Nephron progenitor cell (in vitro differentiated cells): ENCODE measurements around the gene PMPCA.

ENCODE experiments used
- DNase-seq: peaks from one replicate; pipeline ENCODE4 v3.0.0; 2021
- H3K27ac Mint-ChIP-seq: 2 replicates; pipeline ENCODE4 v1.8.0; 2021; ENCODE audit warnings: mild to moderate bottlenecking, moderate library complexity, mixed read lengths
- H3K27me3 Mint-ChIP-seq: 2 replicates; pipeline ENCODE4 v1.8.0; 2021; ENCODE audit warnings: mild to moderate bottlenecking, low read depth, mixed read lengths; ENCODE audit not compliant: poor library complexity
- H3K36me3 Mint-ChIP-seq: 2 replicates; pipeline ENCODE4 v1.8.0; 2021; ENCODE audit warnings: low read depth, mixed read lengths
- H3K4me1 Mint-ChIP-seq: 2 replicates; pipeline ENCODE4 v1.8.0; 2021; ENCODE audit warnings: mixed read lengths
- H3K4me3 Mint-ChIP-seq: 2 replicates; pipeline ENCODE4 v1.8.0; 2021; ENCODE audit warnings: mild to moderate bottlenecking, moderate library complexity, mixed read lengths
- H3K9me3 Mint-ChIP-seq: 2 replicates; pipeline ENCODE4 v1.8.0; 2021; ENCODE audit warnings: mild to moderate bottlenecking, moderate library complexity, mixed read lengths
- CTCF ChIP-seq: fragments of 200-600 bp; sonication (generic); IDR thresholded peaks from 2 replicates; pipeline ENCODE4 v1.5.0; 2021; ENCODE audit warnings: antibody characterized with exemption

The PMPCA gene

DNA sequence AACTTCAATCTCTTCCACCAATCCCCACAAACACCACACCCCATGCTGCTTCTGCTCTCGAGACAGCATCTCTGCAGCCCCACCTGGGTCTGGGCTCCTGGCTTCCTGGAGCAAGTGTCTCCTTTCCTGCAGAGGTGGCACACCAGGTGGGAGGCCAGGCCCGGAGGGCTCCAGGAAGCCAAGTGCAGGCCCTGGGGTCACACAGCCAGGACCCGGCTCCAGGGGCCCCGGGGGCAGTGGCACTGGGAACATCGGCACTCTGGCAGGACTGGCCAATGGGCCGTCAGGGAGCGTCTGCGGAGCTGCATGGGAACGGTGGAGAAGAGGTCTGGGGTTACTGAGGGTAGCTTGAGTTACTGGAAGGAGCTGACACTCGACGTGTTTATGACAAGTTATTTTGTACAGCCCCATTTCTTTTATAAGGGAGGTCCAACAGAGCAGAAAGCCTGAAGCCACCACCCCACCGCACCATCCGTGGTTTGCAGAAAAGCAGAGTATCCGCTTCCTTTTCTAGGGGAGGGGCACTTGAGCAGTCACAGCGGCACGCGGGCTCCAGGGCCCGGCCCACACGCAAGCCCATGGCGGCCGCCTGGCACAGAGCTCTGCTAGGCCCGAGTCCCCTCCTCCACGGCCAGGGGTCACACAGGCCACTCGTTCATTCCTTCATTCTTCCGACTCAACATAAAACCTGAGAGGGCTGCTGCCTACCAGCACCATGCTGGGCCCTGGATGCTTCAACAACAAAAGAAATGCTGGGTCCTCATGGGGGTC, 43.8 kb downstream of the PMPCA start:
- H3K27ac Mint-ChIP-seq = peak overlapping the region; percentile 84
- no peaks in the 10 kb centered on the region for H3K27me3 Mint-ChIP-seq
- no peaks in the 10 kb centered on the region for H3K4me1 Mint-ChIP-seq
- TF ChIP-seq CTCF = no peak
- no peak overlapping the region for H3K4me3 Mint-ChIP-seq
- H3K9me3 Mint-ChIP-seq = no peaks in the 10 kb centered on the region
- H3K36me3 Mint-ChIP-seq = peaks cover 71% of the 10 kb centered on the region
- no peak for DNase-seq

DNA sequence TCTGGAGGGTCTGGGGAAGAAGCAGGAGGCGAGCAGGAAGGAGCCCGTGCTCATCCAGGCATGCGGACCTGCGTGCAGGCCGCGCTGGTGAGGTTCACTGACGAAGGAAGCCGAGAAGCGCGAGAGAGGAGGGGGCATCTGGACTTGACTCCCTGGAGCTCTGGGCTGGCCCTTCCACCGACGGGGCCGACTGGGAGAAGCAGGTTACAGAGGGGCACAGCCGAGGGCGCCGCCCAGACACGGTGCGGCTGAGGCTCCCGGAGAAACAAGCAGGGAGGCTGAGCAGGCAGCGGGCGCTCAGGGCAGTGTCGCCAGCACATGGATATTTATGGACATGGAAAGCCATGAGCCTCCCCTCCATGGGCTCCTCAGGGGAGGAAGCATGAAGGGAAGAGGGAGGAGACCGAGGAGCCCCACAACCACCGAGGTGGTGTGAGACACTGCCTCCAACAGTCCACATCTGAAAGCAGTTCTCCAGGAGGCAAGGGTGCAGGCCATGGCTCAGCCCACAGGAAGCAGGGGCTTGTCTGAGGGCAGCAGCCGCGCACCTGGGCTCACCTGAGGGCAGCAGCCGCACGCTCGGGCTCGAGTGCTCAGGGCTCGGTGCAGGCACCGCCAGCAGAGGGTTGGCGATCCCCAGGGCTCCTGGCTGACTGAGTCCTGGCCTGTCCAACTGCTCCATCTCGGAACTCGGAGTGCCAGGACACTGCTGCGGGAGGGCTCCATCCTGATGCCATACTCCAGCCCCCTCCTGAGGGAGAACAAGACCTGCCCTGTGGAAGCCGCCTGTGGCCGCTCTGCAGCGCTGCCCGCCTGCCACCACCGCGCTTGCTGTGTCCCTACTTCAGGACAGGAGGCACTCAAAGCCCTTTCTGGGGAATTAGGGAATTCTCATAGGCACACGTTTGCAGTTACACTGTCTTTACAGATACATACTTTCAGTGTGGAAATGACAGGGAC, 44.9 kb downstream of the PMPCA start:
- H3K27ac Mint-ChIP-seq = peak overlapping the region; percentile 84
- TF ChIP-seq CTCF = no peak
- no peaks in the 10 kb centered on the region for H3K27me3 Mint-ChIP-seq
- H3K36me3 Mint-ChIP-seq = peaks cover 73% of the 10 kb centered on the region
- H3K9me3 Mint-ChIP-seq = no peaks in the 10 kb centered on the region
- H3K4me1 Mint-ChIP-seq = no peaks in the 10 kb centered on the region
- H3K4me3 Mint-ChIP-seq = no peak overlapping the region
- no peak for DNase-seq

DNA sequence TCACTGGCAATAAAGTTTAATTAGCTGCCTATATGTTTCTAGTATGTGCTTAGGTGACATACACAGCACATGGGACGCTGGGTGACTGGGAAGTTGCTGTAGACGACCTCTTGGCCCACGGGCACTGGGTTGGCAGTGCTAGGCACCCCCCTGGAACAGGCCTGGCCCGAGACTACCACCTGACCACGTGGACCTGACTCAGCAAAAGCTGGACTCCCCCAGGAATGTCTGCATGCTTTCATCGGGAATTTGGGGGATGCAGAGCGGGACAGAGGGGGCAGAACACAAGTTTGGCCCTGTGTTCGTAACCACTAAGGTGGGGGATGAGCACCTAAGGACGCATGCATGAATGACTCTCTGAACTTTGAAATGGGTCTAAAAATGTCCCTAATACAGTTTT, 45.8 kb downstream of the PMPCA start:
- H3K27me3 Mint-ChIP-seq = no peaks in the 10 kb centered on the region

DNA sequence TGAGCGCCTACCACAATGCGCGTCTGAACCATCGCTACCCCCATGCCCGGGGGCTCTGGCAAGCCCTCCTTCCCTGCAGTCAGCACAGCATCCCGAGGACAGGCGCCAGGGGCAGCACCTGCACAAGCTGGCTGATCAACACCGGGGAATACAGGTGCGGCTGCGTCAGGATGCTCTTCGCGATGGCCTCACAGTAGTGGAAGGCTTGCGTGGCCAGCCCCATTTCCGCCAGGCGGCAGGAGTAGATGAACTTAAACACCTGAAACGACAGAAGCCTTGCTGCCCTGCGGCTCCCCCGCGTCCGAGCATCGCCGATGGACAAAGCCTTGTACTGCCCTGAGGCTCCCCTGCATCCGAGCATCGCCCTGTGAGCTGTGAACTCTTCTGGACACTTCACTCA, 46.9 kb downstream of the PMPCA start:
- no peak for TF ChIP-seq CTCF
- no peaks in the 10 kb centered on the region for H3K9me3 Mint-ChIP-seq
- no peak overlapping the region for H3K4me3 Mint-ChIP-seq
- H3K27me3 Mint-ChIP-seq = no peaks in the 10 kb centered on the region
- H3K27ac Mint-ChIP-seq = no peak overlapping the region
- no peaks in the 10 kb centered on the region for H3K4me1 Mint-ChIP-seq
- no peak for DNase-seq
- H3K36me3 Mint-ChIP-seq = peaks cover 69% of the 10 kb centered on the region

More for the DNA sequence above, 45.8 kb downstream of the PMPCA start:
- Mint-ChIP-seq H3K27ac (no peak overlapping the region), H3K9me3 (no peaks in the 10 kb centered on the region), H3K4me1 (no peaks in the 10 kb centered on the region), H3K4me3 (no peak overlapping the region), H3K36me3 (peaks cover 70% of the 10 kb centered on the region)
- no peak for DNase-seq
- TF ChIP-seq CTCF = no peak

GRCh38 chr9:136459425-136459824, 49.0 kb downstream of the PMPCA start:
- no peaks in the 10 kb centered on the region for H3K27me3 Mint-ChIP-seq
- no peak overlapping the region for H3K4me3 Mint-ChIP-seq
- H3K4me1 Mint-ChIP-seq = no peaks in the 10 kb centered on the region
- peaks cover 73% of the 10 kb centered on the region for H3K36me3 Mint-ChIP-seq
- H3K9me3 Mint-ChIP-seq = no peaks in the 10 kb centered on the region
- no peak overlapping the region for H3K27ac Mint-ChIP-seq
- TF ChIP-seq CTCF = no peak
- DNase-seq = no peak
